Gastrocnemius medialis (tissue), 4 donors: ENCODE measurements around the gene CCDC171.

Experiments used
- CTCF ChIP-seq, 5 experiments: fragments of 450-650 bp in 3 of 5; fragments of 200-600 bp in 2 of 5; sonication (generic) in 2 of 5; IDR thresholded peaks in 4 of 5; conservative IDR thresholded peaks in 1 of 5; 1 replicate in 4 of 5; 2 replicates in 1 of 5; pipeline ENCODE4 v1.5.1; 2016 to 2019; ENCODE audit warnings: antibody characterized with exemption in 5 of 5, mild to moderate bottlenecking in 3 of 5, moderate library complexity in 3 of 5
- POLR2A ChIP-seq, 2 donors: fragments of 450-650 bp; IDR thresholded peaks; one replicate each; pipeline ENCODE4 v1.6.1; 2017; ENCODE audit warnings: antibody characterized with exemption in 2 of 2, mild to moderate bottlenecking in 2 of 2, moderate library complexity in 2 of 2

GRCh38 chr9:15725953-15726352, 173.1 kb downstream of the CCDC171 start:
- no peak for TF ChIP-seq CTCF (IDR thresholded peaks at IDR 0.05 in 4 of 5, conservative IDR thresholded peaks at IDR 0.05 in 1 of 5)
- TF ChIP-seq POLR2A (IDR thresholded peaks at IDR 0.05), result no peak
